Measurements from ENCODE around the gene TOMM40.
"Not testable (repeated sequence)": the region's sequence is repeated elsewhere in the genome, so short reads cannot be mapped to it uniquely, and the experiment has no call there.

Gene TOMM40

GRCh38 chr19:44871809-44872208 is 19.2 kb upstream of the TOMM40 start:
- DNase-seq (ENCODE audit: low read depth in 3 of 3): no peak

DNA sequence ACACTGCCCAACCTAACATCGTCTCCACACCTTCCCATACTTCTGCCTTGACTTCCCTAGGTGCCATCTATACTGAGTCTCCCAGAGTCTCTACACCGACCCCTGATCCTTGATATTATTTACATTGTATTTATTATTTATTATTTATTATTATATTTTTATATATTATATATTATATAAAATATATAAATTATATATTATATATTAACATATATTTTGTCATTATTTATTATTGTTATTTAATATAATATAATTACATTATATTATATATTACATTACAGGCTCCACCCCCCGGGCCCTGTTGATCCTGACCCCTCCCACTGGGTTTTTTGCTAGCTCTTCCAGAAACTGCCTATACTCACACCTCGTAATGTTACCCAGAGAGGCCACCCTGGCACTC is 18.4 kb upstream of the TOMM40 start:
- DNase-seq (ENCODE audit: low read depth in 3 of 3): no peak

DNA sequence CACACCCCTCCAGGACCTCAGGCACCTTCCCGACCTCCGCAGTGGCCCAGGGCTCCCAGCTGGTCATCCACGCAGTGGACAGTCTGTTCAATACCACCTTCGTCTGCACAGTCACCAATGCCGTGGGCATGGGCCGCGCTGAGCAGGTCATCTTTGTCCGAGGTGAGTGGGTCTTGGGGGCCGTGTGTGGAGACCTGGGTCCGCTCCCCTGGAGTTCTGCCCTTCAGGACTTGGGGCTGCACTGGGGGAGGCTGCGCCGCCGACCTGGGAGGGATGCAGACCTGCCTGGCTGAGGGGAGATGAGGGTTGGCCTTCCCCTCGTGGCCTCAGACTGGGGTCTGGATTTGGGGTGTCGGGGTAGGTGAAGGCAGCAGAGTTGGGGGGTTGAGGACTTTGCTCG is 16.7 kb upstream of the TOMM40 start:
- no peak for DNase-seq (ENCODE audit: low read depth in 3 of 3)

GRCh38 chr19:44875666-44876451 is 15.2 kb upstream of the TOMM40 start:
- no peak for DNase-seq (ENCODE audit: low read depth in 3 of 3)

GRCh38 chr19:44876930-44877535 is 14.0 kb upstream of the TOMM40 start:
- no peak for DNase-seq (ENCODE audit: low read depth in 3 of 3)

DNA sequence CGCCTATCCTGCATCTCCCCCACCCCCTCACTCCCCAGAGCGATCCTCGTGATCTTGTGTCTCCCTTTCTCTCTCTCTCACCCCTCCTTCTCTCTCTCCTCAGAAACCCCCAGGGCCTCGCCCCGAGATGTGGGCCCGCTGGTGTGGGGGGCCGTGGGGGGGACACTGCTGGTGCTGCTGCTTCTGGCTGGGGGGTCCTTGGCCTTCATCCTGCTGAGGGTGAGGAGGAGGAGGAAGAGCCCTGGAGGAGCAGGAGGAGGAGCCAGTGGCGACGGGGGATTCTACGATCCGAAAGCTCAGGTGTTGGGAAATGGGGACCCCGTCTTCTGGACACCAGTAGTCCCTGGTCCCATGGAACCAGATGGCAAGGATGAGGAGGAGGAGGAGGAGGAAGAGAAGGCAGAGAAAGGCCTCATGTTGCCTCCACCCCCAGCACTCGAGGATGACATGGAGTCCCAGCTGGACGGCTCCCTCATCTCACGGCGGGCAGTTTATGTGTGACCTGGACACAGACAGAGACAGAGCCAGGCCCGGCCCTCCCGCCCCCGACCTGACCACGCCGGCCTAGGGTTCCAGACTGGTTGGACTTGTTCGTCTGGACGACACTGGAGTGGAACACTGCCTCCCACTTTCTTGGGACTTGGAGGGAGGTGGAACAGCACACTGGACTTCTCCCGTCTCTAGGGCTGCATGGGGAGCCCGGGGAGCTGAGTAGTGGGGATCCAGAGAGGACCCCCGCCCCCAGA is 12.8 kb upstream of the TOMM40 start:
- no peak for DNase-seq (ENCODE audit: low read depth in 3 of 3)

- no peak for DNase-seq (ENCODE audit: low read depth in 3 of 3)
Measured at GRCh38 chr19:44879309-44880065, 11.6 kb upstream of the TOMM40 start.

DNA sequence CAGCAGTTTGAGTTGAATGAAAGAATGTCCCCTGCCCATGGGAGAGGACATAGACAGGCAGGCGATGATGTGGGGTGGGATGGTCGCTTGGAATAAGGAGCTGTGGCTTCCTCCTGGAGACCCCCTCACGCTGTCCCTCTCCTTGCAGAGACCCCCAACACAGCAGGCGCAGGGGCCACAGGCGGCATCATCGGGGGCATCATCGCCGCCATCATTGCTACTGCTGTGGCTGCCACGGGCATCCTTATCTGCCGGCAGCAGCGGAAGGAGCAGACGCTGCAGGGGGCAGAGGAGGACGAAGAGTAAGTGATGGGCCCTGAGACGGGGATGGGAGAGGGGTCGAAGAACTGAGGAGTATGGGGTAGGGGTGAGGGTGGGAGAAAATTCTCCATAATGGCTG is 9.0 kb upstream of the TOMM40 start:
- no peak for DNase-seq (ENCODE audit: low read depth in 3 of 3)

GRCh38 chr19:44882619-44883397 is 8.2 kb upstream of the TOMM40 start:
- DNase-seq (ENCODE audit: low read depth in 3 of 3): not testable (repeated sequence)

DNA sequence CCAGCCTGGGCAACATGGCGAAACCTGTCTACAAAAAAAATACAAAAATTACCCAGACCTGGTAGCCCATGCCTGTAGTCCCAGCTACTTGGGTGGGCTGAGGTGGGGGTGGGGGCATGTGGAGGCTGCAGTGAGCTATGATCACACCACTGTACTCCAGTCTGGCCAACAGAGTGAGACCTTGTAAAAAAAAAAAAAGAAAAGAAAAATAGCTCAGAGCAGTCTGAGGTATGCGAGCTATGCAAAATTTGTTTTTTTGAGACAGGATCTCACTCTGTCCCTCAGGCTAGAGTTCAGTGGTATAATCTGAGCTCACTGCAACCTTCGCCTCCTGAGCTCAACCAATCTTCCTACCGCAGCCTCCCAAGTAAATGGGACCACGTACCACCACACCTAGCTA is 7.1 kb upstream of the TOMM40 start:
- DNase-seq (ENCODE audit: low read depth in 3 of 3): no peak

DNA sequence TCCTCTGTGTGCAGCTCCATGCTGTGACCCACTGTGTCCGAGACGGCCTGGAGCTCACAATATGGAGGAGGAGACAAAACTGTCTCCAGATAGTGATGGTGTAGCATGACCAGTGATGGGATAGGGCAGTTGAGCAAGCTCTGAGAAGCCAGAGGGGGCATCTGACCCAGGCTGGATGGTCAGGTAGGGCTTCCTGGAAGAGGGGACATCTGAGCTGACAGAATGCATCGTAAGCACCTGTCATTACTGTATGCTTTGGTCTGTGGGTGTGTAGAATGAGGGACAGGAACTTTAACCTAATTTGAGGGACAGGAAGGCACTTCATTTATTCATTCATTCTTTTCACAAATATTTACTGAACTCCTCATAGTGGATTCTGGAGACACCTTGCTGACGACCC is 6.5 kb upstream of the TOMM40 start:
- no peak for DNase-seq (ENCODE audit: low read depth in 3 of 3)

DNA sequence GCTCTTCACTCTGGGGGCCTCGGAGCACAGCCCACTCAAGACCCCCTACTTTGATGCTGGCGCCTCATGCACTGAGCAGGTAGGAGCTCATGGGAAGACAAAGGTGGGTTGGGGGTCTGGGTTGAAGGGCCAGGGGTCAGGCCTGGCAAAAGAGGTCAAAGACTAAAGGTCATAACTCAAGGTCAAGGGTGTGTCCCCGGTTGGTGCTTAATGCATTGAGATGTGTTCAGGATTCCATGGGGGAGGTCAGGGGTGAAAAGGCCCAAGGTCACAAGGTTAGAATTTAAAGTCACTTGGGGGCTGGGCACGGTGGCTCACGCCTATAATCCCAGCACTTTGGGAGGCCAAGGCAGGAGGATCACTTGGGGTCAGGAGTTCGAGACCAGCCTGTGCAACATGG is 4.9 kb upstream of the TOMM40 start:
- DNase-seq (ENCODE audit: low read depth in 3 of 3): no peak

DNA sequence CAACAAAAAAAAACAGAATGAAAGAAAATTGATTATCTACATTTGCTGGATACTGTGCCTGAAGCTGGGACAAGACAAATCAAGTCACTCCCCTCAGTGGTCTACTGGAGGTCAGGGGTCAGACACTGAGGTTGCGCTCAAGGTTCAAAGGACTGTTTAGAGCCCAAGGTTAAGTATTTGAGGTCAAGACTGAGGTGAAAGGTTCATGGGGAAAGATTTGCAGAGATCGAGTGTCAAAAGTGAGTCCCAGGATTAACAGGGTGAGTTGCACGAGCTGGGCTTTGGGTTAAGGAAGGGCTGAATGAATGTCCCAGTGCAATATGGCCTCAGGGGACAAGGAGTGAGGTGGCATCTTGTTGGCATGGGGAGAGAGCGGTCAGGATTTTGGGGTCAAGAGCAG is 3.4 kb upstream of the TOMM40 start:
- DNase-seq (ENCODE audit: low read depth in 3 of 3): no peak

- DNase-seq (ENCODE audit: low read depth in 3 of 3): not testable (repeated sequence)
Measured at GRCh38 chr19:44888335-44888734, 2.7 kb upstream of the TOMM40 start.

- DNase-seq (ENCODE audit: low read depth in 3 of 3): no peak
Measured at GRCh38 chr19:44889830-44890365, 1.2 kb upstream of the TOMM40 start.

GRCh38 chr19:44890366-44891015 is 563 bp upstream of the TOMM40 start:
- peak in 1 of 3 donors; percentile 100 for DNase-seq (ENCODE audit: low read depth in 3 of 3)

- no peak for DNase-seq (ENCODE audit: low read depth in 3 of 3)
Measured at GRCh38 chr19:44892932-44893331, 1.9 kb downstream of the TOMM40 start.

DNA sequence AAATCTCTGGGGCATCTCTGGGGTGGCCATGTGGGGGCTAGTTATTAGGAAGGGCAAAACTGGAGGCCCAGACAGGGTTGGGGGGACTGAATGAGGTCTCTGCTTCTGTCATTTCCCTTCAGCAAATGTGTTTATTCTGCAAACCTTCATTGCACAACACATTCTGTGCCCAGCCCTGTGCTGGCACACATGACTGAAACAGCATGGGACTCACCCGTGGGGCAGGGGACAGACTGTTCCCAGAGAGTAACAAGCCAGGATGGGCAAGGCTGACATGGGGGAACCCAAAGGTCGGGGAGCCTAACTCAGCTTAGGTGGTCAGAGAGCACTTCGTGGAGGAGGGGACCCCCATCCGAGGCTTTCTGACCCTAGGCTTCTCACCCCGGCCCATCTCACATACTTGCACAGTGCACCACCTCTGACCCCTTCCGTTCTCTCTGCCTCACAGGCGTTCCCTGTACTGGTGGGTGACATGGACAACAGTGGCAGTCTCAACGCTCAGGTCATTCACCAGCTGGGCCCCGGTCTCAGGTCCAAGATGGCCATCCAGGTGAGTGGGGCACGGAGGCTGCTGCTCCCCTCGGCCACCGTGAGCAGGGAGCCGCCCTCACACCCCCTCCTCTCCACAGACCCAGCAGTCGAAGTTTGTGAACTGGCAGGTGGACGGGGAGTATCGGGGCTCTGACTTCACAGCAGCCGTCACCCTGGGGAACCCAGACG is 2.4 kb downstream of the TOMM40 start:
- no peak for DNase-seq (ENCODE audit: low read depth in 3 of 3)

DNA sequence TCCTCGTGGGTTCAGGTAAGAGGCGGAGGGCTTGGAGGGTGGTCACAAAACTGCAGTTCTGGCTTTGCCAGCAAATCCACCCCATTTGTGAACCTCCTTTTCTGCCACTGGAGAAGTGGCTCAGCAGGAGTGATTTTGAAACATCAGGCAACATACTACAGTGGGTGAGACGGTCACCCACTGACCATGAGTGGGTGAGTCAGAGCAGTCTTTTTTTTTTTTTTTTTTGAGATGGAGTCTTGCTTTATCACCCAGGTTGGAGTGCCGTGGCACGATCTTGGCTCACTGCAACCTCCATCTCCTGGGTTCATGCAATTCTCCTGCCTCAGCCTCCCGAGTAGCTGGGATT is 3.0 kb downstream of the TOMM40 start:
- no peak for DNase-seq (ENCODE audit: low read depth in 3 of 3)

DNA sequence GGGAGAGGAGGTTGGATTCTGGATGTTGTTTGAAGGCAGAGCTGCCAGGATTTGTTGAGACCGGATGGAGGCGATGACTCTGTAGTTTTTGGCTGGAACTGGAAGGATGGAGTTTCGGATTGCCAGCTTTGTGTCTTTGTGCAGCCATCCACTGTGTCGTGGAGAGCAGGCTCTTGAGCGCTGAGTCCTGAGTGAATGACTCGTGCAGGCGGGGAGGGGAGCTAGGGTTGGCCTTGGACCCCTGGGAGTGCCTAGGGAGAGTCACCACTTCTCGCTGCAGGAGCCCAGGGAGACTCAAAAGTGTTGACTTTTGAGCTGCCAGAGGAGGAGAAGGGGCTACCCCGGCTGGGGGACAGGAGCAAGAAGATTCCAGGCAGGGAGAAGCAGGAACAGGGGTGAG is 3.9 kb downstream of the TOMM40 start:
- no peak for DNase-seq (ENCODE audit: low read depth in 3 of 3)
